Hematopoietic multipotent progenitor cell treated with erythropoietin and hydrocortisone succinate and interleukin-3 and kit ligand, for 17 days (in vitro differentiated cells): ENCODE measurements around the gene SLC6A19.
"Not testable (repeated sequence)": the region's sequence is repeated elsewhere in the genome, so short reads cannot be mapped to it uniquely, and the experiment has no call there.

Source experiments
- DNase-seq: peaks from one replicate; pipeline ENCODE4 v3.0.0-alpha.2; 2015; ENCODE audit warnings: low spot score

Gene SLC6A19

GRCh38 chr5:1265461-1266455, 64.4 kb downstream of the SLC6A19 start:
- no peak for DNase-seq

- no peak for DNase-seq
These were observed 65.4 kb downstream of the SLC6A19 start for GRCh38 chr5:1266791-1267190.

GRCh38 chr5:1267464-1267863, 66.1 kb downstream of the SLC6A19 start:
- not testable (repeated sequence) for DNase-seq

GRCh38 chr5:1268056-1268455, 66.7 kb downstream of the SLC6A19 start:
- DNase-seq, result no peak

GRCh38 chr5:1268666-1269065, 67.3 kb downstream of the SLC6A19 start:
- DNase-seq, result no peak

- DNase-seq, result no peak
These were observed 69.0 kb downstream of the SLC6A19 start for GRCh38 chr5:1270426-1270825.

- no peak for DNase-seq
These were observed 69.8 kb downstream of the SLC6A19 start for GRCh38 chr5:1270933-1271914.

GRCh38 chr5:1272201-1272600, 70.8 kb downstream of the SLC6A19 start:
- DNase-seq, result no peak

GRCh38 chr5:1273745-1274144, 72.3 kb downstream of the SLC6A19 start:
- no peak for DNase-seq

GRCh38 chr5:1274471-1274870, 73.1 kb downstream of the SLC6A19 start:
- no peak for DNase-seq
